Hematopoietic multipotent progenitor cell treated with erythropoietin and hydrocortisone succinate and interleukin-3 and kit ligand, for 4 days (in vitro differentiated cells): Measurements from ENCODE around the gene ECPAS.
A peak's percentile ranks its signal among the peaks of the same experiment; 100 is the strongest.
"Not testable (repeated sequence)": the region's sequence is repeated elsewhere in the genome, so short reads cannot be mapped to it uniquely, and the experiment has no call there.

ENCODE experiments used
- DNase-seq: peaks from one replicate; pipeline ENCODE4 v3.0.0-alpha.2; 2015

The ECPAS gene

DNA sequence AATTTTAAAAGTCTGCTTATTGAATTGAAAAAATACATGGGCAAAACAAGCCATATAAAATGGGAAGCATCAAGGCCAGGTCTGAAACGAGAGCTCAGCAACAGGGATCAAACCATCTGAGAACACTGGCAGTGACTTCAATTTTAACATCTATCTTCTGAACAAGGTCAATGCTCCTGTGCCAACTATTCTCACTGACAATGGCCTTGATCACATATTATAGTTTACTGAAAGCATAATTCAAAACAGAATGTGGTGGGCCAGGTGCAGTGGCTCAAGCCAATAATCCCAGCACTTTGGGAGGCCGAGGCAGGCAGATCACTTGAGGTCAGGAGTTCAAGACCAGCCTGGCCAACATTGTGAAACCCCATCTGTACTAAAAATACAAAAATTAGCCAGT lies 9.0 kb downstream of the ECPAS start:
- no peak for DNase-seq

DNA sequence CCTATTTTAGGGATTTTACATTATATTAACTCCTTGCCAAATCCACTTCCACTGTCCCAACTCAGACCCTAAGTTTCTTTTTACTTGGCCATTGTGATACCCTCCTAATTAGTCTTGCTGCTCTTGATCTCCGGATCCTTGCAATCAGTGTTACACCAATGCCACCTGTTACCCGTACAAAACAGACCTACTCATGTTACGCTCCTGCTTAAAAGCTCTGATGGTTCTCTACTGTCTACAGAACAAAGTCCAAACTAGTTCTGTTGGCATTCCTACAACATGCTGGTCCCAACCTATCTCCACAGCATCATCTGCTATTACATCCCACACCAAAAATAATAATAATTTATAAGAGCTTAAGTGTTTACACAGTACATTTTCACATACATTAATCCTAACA lies 9.8 kb downstream of the ECPAS start:
- DNase-seq, result no peak

DNA sequence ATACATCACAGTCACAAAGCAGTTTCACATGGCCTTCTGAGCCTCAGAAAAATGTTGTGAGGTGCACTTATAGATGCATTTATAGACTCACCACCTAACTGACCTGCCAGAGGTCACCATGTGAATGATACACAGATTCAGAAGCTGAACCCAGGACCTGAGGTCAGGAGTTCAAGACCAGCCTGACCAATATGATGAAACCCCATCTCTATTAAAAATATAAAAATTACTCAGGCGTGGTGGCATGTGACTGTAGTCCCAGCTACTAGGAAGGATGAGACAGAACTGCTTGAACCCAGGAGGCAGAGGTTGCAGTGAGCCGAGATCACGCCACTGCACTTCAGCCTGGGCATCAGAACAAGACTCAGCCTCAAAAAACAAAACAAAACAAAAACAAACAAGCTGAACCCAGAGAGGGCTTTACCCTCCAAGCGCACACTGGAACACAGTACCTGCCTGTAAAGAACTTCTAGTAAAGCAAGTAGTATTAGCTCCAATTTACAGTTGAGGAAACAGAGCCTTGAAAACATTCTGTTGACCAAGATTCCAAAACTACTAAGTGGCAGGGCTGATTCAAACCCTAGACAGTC lies 16.3 kb downstream of the ECPAS start:
- DNase-seq, result no peak

DNA sequence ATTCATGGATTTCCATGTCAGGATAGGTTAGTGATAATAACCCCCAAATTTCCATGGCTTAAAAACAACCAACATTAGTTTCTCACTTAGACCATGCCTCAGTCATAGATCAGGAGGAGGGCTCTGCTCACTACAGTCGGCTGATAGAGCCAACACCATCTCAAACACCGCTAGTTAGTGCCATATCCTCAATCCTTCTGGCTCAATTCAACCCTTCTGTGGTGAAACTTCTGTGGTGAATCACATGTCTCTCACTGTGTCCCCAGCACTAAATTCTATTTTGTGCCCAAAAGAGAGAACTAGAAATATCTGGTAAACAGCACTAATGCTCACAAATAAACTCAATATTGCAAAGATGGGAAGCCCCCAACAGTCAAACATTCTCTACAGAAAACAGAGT lies 21.1 kb downstream of the ECPAS start:
- DNase-seq, result peak; percentile 13

DNA sequence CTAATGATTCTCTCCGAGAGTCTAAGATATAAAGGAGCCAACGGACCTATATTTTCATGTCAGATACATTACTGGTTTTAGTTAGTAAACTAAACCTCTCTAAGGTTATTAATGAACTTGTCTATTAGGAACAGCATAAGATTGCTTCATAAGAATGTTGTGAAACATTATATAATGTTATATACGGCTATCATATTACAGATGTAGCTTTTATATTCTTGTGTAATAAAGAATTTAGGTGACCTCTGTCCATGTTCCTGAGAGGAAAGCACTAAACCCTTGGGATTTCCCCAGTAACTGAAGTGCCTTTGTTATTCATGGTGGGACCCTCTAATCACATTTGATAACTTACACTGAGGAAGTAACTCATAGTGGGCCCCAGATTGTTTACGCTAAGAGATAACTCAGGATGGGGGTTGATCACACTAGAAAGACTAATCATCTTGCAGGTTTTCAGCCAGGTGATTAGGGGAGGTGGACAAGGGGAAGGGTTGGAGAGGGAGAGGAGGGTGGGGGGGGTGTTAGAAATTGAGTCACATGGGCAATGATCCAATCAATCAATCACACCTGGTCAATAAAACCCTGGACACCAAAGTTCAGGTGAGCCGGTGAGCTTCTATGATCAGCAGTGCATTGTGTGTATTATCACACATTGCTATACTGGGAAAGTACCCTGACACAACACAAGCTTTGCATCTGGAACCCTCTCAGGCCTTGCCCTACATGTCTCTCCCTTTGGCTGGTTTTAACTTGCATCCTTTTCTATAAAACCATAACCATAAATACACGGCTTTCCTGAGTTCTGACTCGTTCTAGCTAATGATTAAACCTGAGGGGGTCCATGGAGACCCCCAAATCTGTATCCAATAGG lies 25.8 kb downstream of the ECPAS start:
- DNase-seq, result no peak

DNA sequence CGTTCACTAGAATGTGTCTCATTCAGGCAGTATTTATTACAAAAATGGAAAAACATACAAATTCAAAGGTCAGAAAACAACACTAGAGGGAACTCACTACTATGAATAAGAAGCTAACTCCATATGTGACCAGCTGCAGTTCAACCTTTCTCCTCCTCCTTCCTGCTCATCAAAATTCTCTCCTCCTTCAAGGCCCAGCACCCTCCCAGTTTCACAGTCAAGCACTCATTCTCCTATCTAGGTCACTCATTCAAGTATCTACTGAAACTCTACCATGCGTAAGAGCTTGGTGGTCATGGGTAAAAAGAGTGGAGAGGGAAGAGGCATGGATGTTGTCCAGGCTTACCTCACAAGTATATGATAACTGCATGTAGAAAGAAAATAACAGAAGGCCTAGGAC lies 27.7 kb downstream of the ECPAS start:
- DNase-seq, result no peak

- DNase-seq, result no peak
These were observed 28.5 kb downstream of the ECPAS start for GRCh38 chr9:111455638-111456037.

DNA sequence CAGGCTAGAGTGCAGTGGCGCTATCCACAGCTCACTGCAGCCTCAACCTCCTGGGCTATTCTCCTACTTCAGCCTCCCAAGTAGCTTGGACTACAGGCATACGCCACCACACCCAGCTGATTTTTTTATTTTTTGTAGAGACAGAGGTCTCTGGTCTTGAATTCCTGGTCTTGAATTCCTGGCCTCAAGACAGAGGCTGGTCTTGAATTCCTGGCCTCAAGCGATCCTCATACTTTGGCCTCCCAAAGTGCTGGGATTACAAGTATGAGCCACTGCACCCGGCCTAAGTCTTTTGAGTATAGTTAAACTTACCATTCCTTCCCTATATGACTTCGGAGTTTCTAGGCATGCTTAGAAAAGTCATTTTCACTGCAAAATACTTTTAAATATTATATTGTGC lies 29.4 kb downstream of the ECPAS start:
- no peak for DNase-seq

GRCh38 chr9:111451570-111451969 lies 32.6 kb downstream of the ECPAS start:
- no peak for DNase-seq

GRCh38 chr9:111450124-111450523 lies 34.1 kb downstream of the ECPAS start:
- no peak for DNase-seq

DNA sequence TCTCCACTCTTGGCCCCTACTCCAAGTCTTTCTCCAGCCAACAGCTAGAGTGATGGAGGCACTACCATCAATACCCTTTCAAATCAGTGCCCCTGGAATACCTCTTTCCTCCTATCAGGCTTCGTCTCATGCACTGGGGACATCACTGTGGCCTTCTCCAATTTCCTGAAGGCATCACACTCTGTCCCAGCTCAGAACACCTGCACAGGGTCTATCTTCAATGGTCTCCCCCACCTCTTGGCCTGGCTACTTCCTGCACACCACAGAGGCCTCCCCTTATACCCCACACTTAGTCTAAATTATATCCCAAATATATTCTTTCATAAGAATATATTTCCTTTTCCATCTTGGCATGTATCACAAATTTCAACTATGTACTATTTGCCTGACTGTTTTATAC lies 34.5 kb downstream of the ECPAS start:
- no peak for DNase-seq

GRCh38 chr9:111445799-111446198 lies 38.4 kb downstream of the ECPAS start:
- DNase-seq, result not testable (repeated sequence)

DNA sequence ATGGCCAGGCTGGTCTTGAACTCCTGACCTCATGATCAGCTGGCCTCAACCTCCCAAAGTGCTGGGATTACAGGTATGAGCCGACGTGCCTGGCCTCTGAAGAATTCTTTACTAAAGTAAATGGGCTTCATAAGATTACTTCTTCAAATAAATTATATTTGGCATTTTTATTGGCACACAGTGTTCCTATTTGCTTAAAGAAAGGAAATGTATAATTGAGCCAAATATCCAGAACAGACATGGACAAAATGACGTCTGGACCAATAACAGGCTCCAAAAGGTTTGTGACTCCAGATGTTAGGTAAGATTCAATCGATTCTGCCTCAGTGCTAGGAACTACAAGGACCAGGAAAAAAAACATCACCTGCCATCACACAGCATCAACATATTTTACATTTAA lies 40.7 kb downstream of the ECPAS start:
- DNase-seq, result no peak

GRCh38 chr9:111442360-111443027 lies 41.7 kb downstream of the ECPAS start:
- DNase-seq, result no peak

- no peak for DNase-seq
These were observed 44.0 kb downstream of the ECPAS start for GRCh38 chr9:111440226-111440625.

DNA sequence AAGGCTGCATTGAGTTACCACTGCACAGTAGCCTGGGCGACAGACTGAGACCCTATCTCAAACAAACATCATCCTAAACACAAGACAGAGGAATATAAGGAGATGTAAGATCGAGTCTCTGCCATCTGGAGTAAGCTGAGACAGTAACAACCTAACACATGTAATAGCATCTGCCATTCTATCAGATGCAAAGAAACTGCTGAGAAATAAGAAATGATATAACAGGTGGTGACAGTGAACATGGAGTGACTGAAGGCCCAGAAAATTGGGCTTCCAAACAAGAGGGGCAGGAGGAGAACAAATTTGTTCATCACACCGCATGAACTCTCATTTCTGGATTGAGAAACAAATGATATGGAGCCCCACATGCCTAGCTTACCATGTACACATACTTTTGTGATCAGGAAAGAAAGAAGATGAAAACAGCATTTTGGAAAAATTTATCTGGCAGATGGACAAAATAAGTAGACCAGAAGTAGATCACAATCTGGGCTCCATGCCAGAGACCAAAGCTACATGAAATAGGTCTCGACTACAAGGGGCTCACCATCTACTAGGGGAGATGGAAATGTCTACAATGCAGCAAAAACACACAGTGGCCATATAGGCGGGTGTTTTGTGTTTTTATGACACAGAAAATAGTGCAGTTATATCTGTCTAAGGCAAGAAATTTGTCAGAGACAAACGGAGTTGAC lies 45.5 kb downstream of the ECPAS start:
- DNase-seq, result no peak

DNA sequence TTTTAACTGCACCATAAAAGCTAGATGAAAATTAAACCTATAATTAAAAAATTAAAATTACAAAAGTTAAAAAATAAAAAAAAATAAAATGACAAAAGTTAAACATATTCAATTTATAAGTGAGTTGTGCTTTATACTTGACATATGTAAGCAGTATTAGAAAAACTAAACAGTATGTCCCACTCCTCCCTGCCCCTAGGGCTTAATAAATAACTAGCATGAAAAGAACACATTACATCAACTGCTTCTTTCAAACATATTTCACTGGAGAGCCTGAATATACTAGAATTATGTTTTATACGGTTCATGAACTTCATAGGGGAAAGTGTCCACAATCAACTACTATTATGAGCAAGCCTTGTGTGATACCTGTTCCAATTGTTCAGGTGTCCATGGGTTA lies 47.6 kb downstream of the ECPAS start:
- no peak for DNase-seq

- DNase-seq, result no peak
These were observed 51.1 kb downstream of the ECPAS start for GRCh38 chr9:111433082-111433481.

- peak; percentile 22 for DNase-seq
These were observed 52.5 kb downstream of the ECPAS start for GRCh38 chr9:111431684-111432083.

- no peak for DNase-seq
These were observed 55.0 kb downstream of the ECPAS start for GRCh38 chr9:111429175-111429574.

GRCh38 chr9:111427186-111427585 lies 57.0 kb downstream of the ECPAS start:
- DNase-seq, result peak; percentile 77

DNA sequence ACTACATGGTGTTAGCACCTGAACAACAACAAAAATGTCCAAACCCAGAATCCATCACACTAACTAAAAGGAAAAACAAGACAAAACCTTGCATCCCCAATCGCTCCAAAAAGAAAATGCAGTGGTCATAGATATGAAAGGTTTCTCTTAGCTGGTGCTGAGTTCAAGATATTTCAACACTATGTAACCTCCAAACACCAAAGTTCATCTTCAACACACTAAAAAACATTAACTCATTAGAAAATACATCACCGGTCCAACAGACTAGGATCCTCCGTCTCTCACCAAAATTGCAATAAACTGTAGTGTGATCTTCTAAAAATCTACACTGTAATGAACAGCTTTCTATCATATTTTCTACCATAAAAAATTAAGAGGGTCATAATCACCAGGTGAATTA lies 60.8 kb downstream of the ECPAS start:
- DNase-seq, result no peak

- DNase-seq, result no peak
These were observed 69.8 kb downstream of the ECPAS start for GRCh38 chr9:111414406-111414805.

DNA sequence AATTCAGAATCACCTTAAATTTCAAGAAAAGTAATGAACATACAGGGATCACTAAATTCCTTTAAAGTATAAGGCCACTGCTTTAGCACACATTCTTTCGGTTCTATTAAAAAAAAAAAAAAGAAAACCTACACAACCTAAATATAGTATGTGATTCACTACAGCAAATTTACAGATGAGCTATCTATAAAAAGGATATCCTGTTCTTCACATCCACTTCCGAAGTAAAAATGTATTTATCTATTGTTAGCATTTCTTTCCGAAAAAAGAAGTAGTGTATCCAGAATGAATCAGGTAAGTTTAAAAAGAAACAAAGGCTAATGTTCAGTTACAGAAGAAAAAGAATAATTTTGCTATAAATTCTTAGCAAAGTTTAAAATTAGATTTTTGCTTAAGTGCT lies 70.2 kb downstream of the ECPAS start:
- DNase-seq, result no peak
